HepG2 (cell line): ENCODE measurements around the gene NMBR. TPM values are rescaled to one million over a fixed set of nuclear protein-coding genes. Genes with fewer than 3 reads are reported as not detected.

Experiments
- ATAC-seq: fragments of 200-7000 bp; cut with Tn5 transposase; 3 replicates; pipeline ENCODE4 v1.9.1; 2020; ENCODE audit warnings: mild to moderate bottlenecking, moderate library complexity
- BruUV-seq: library from RNA; stranded (reverse); fragments of 400-500 nt; replicated peaks from 2 replicates; lab custom pipeline; 2021; lab: Mats Ljungman, UMichigan
- CTCF ChIA-PET: fragments of 300-600 bp; formaldehyde crosslinking; extraction: SDS; loops from one replicate; lab custom pipeline; 2021; ENCODE audit warnings: low total read pairs, inconsistent platforms, low intra/inter-chr PET ratio; lab: Yijun Ruan, JAX
- POLR2A ChIA-PET: fragments of 350-600 bp; sonication (Branson Sonifier 250); formaldehyde crosslinking; loops from one replicate; lab custom pipeline; 2020; ENCODE audit warnings: antibody characterized with exemption, inconsistent platforms; lab: Yijun Ruan, JAX
- DNase-seq: peaks from one replicate; pipeline ENCODE4 v3.0.0-alpha.2; 2015; ENCODE audit warnings: low spot score
- FAIRE-seq: peaks from 3 replicates; lab custom pipeline; 2011; peaks lifted over from hg19 to GRCh38; lab: Jason Lieb, UNC
- H2AFZ ChIP-seq: one replicate; pipeline ENCODE4 v1.6.1; 2011; ENCODE audit warnings: low read length, inconsistent platforms
- H3K27ac ChIP-seq: fragments of 300-600 bp; 3 replicates; pipeline ENCODE4 v1.8.0; 2011; ENCODE audit warnings: mixed run types, mild to moderate bottlenecking, mixed read lengths, low read length, inconsistent platforms; ENCODE audit not compliant: insufficient read depth; ENCODE audit errors: extremely low read length
- H3K27me3 ChIP-seq, 2 experiments: fragments of 200-600 bp in 1 of 2; 2 replicates in 1 of 2; 3 replicates in 1 of 2; pipeline versions ENCODE4 v1.6.0 to v1.8.0; 2011; ENCODE audit warnings: low read length in 2 of 2, mild to moderate bottlenecking in 2 of 2, moderate library complexity in 2 of 2, inconsistent platforms in 1 of 2; ENCODE audit not compliant: insufficient read depth in 2 of 2, control insufficient read depth in 1 of 2
- H3K36me3 ChIP-seq, 2 experiments: fragments of 200-600 bp in 1 of 2; replicated peaks in 1 of 2; 2 replicates in 1 of 2; 3 replicates in 1 of 2; pipeline versions ENCODE4 v1.5.1 to v1.8.0; 2011; ENCODE audit warnings: low read length in 2 of 2, inconsistent platforms in 1 of 2; ENCODE audit not compliant: insufficient read depth in 2 of 2, control insufficient read depth in 1 of 2
- H3K4me1 ChIP-seq: 2 replicates; pipeline ENCODE4 v1.5.1; 2012; ENCODE audit warnings: low read length, inconsistent platforms; ENCODE audit not compliant: insufficient read depth
- H3K4me2 ChIP-seq: 2 replicates; pipeline ENCODE4 v1.6.0; 2011; ENCODE audit warnings: low read depth, low read length, inconsistent platforms
- H3K4me3 ChIP-seq, 3 experiments: fragments of 200-600 bp in 1 of 3; sonication (generic), shearing (Covaris generic) in 1 of 3; replicated peaks in 1 of 3; 2 replicates each; pipeline ENCODE4 v1.5.1; 2011 to 2016; ENCODE audit warnings: low read length in 3 of 3, inconsistent platforms in 2 of 3, low read depth in 2 of 3, mild to moderate bottlenecking in 2 of 3, control low read depth in 1 of 3, mixed read lengths in 1 of 3; ENCODE audit not compliant: insufficient read depth in 1 of 3
- H3K79me2 ChIP-seq: one replicate; pipeline ENCODE4 v1.6.1; 2011; ENCODE audit warnings: low read length, inconsistent platforms; ENCODE audit not compliant: insufficient read depth
- H3K9ac ChIP-seq: 2 replicates; pipeline ENCODE4 v1.6.0; 2011; ENCODE audit warnings: mild to moderate bottlenecking, low read depth, low read length, inconsistent platforms; ENCODE audit not compliant: insufficient read depth
- H3K9me3 ChIP-seq: 2 replicates; pipeline ENCODE4 v1.5.1; 2012; ENCODE audit warnings: mild to moderate bottlenecking, low read length
- H4K20me1 ChIP-seq: 2 replicates; pipeline ENCODE4 v1.6.0; 2011; ENCODE audit warnings: inconsistent platforms, mild to moderate bottlenecking, low read length, moderate library complexity; ENCODE audit not compliant: insufficient read depth
- AKAP8 ChIP-seq: sonication (generic); formaldehyde crosslinking; IDR thresholded peaks from 2 replicates; pipeline ENCODE4 v1.5.1; 2020; ENCODE audit warnings: mild to moderate bottlenecking, missing genetic modification reagents
- ZBTB39 ChIP-seq: sonication (generic); formaldehyde crosslinking; IDR thresholded peaks from 2 replicates; pipeline ENCODE4 v1.5.0; 2020; ENCODE audit warnings: missing genetic modification reagents
- ZMYM2 ChIP-seq: sonication (generic); formaldehyde crosslinking; IDR thresholded peaks from 2 replicates; pipeline ENCODE4 v1.8.0; 2022; ENCODE audit warnings: mild to moderate bottlenecking, missing genetic modification reagents
- ZNF274 ChIP-seq: sonication (generic); formaldehyde crosslinking; IDR thresholded peaks from 2 replicates; pipeline ENCODE4 v1.5.1; 2020; ENCODE audit warnings: mild to moderate bottlenecking, missing genetic modification reagents
- ZNF784 ChIP-seq: sonication (generic); formaldehyde crosslinking; IDR thresholded peaks from 2 replicates; pipeline ENCODE4 v1.5.1; 2020; ENCODE audit warnings: missing genetic modification reagents, mild to moderate bottlenecking, borderline replicate concordance
- in situ Hi-C: cut with HindIII; loops from 2 replicates; pipeline ENCODE4 v1.10.0; 2017; ENCODE audit warnings: low pct_unique_long_range_greater_than_20kb; ENCODE audit not compliant: extremely low pct_ligation_motif_present
- intact Hi-C: fragments of 100-400 bp; cut with micrococcal nuclease; formaldehyde crosslinking; loops from one replicate; pipeline ENCODE4 v1.10.0; 2022; ENCODE audit not compliant: unreplicated experiment
- polyA plus RNA-seq, 8 experiments: library from polyadenylated mRNA; depleted of rRNA in 3 of 8; stranded (reverse) in 7 of 8; unstranded in 1 of 8; fragments of >200 nt; fragmentation: Illumina TruSeq in 4 of 8; extraction: Trizol in 4 of 8; gene quantifications; 2 replicates each; pipeline versions ENCODE4 v1.2.1 to v1.2.3, GENCODE V29; 2011 to 2016; ENCODE audit warnings: low read depth in 4 of 8, missing spikeins in 1 of 8, mixed read lengths in 1 of 8; ENCODE audit not compliant: insufficient read depth in 1 of 8
- total RNA-seq, 5 experiments: library from RNA; depleted of rRNA; stranded (reverse); fragments of >200 nt; fragmentation: Illumina TruSeq; extraction: Trizol; gene quantifications; 2 replicates each; pipeline ENCODE4 v1.2.3, GENCODE V29; 2016; ENCODE audit warnings: low read depth in 1 of 5

The NMBR gene
- total and polyA plus RNA-seq, 2 of the 13 experiments (the other 11 are each of a cell fraction or from before 2014, with no cell fraction given), result not detected

GRCh38 chr6:142026471-142026870 is 120.5 kb downstream of the NMBR start:
- Histone ChIP-seq H2AFZ (no peak overlapping the region), H3K4me1 (no peaks in the 10 kb centered on the region), H4K20me1 (no peaks in the 10 kb centered on the region; the same call in 1 of the 2 replicates), H3K79me2 (no peaks in the 10 kb centered on the region), H3K9me3 (no peaks in the 10 kb centered on the region), H3K27ac (no peak overlapping the region), H3K4me3 (no peak overlapping the region), H3K27me3 (peaks cover 1 to 2% of the 10 kb centered on the region in 2 experiments; a peak in 1 of 5 replicates), H3K36me3 (no peaks in the 10 kb centered on the region), H3K9ac (no peak overlapping the region), H3K4me2 (no peak overlapping the region)
- no peak for ATAC-seq
- intact Hi-C loops, result no loop called here
- ChIA-PET CTCF (no interaction called here), POLR2A (no interaction called here)
- FAIRE-seq, result no peak
- no TSS peak for BruUV-seq
- no peak for DNase-seq
- in situ Hi-C loops, result no loop called here
- TF ChIP-seq ZNF784 (CRISPR knock-in tag), result no peak
- no peak for TF ChIP-seq ZBTB39 (CRISPR knock-in tag)
- no peak for TF ChIP-seq ZMYM2 (CRISPR knock-in tag)
- TF ChIP-seq ZNF274 (CRISPR knock-in tag), result no peak
- TF ChIP-seq AKAP8 (CRISPR knock-in tag), result no peak

Other genes with a start within 250 kb of the NMBR start
- gene GJE1, start 14.2 kb downstream of the NMBR start, total RNA-seq (2016; rRNA removed; fragmentation: Illumina TruSeq; extraction: Trizol), result not detected in 2 replicates
- gene GJE1, start 14.2 kb downstream of the NMBR start, polyA plus RNA-seq (2011; rRNA removed), result not detected in 2 replicates
- gene VTA1, start 141 bp upstream of the NMBR start, total RNA-seq (2016; rRNA removed; fragmentation: Illumina TruSeq; extraction: Trizol), result 89.1 and 143 TPM in 2 replicates
- gene VTA1, start 141 bp upstream of the NMBR start, polyA plus RNA-seq (2011; rRNA removed), result 53.8 and 70.7 TPM in 2 replicates
- 83.6 and 129 TPM in 2 replicates for gene ADGRG6, start 154.9 kb upstream of the NMBR start, total RNA-seq (2016; rRNA removed; fragmentation: Illumina TruSeq; extraction: Trizol)
- 176 and 249 TPM in 2 replicates for gene ADGRG6, start 154.9 kb upstream of the NMBR start, polyA plus RNA-seq (2011; rRNA removed)